K562 (cell line): ENCODE measurements around the gene PDLIM7. TPM values are rescaled to one million over a fixed set of nuclear protein-coding genes. Genes with fewer than 3 reads are reported as not detected.

Experiments
- polyA plus RNA-seq, 8 experiments: library from polyadenylated mRNA; depleted of rRNA in 4 of 8; stranded (reverse) in 5 of 8; unstranded in 3 of 8; fragments of >200 nt; fragmentation: Nextera tagmentation in 2 of 8; fragmentation: Illumina TruSeq in 1 of 8; extraction: Ambion mirVana in 2 of 8; extraction: Trizol in 1 of 8; gene quantifications; 2 replicates each; pipeline versions ENCODE4 v1.2.1 to v1.2.3, GENCODE V29; 2011 to 2014; ENCODE audit warnings: inconsistent platforms in 1 of 8, missing spikeins in 1 of 8
- total RNA-seq, 7 experiments: library from RNA; depleted of rRNA in 6 of 7; stranded (reverse); fragments of >200 nt in 6 of 7; fragmentation: Illumina TruSeq in 2 of 7; extraction: Trizol in 2 of 7; gene quantifications; 2 replicates each; pipeline versions ENCODE4 v1.2.1 to v1.2.3, GENCODE V29; 2011 to 2021; ENCODE audit warnings: low replicate concordance in 1 of 7
- TF ChIP-seq, protein P1 (sequence below): fragments of 200-600 bp; sonication (generic); IDR thresholded peaks from one replicate; pipeline ENCODE4 v1.6.1; 2012; ENCODE audit warnings: mild to moderate bottlenecking, low read depth, low read length, inconsistent platforms

PDLIM7 gene
- total and polyA plus RNA-seq, 9 of the 15 experiments (the other 6 are each of a cell fraction or from before 2014, with no cell fraction given): 2.1 to 124 (median 32.6) TPM

DNA sequence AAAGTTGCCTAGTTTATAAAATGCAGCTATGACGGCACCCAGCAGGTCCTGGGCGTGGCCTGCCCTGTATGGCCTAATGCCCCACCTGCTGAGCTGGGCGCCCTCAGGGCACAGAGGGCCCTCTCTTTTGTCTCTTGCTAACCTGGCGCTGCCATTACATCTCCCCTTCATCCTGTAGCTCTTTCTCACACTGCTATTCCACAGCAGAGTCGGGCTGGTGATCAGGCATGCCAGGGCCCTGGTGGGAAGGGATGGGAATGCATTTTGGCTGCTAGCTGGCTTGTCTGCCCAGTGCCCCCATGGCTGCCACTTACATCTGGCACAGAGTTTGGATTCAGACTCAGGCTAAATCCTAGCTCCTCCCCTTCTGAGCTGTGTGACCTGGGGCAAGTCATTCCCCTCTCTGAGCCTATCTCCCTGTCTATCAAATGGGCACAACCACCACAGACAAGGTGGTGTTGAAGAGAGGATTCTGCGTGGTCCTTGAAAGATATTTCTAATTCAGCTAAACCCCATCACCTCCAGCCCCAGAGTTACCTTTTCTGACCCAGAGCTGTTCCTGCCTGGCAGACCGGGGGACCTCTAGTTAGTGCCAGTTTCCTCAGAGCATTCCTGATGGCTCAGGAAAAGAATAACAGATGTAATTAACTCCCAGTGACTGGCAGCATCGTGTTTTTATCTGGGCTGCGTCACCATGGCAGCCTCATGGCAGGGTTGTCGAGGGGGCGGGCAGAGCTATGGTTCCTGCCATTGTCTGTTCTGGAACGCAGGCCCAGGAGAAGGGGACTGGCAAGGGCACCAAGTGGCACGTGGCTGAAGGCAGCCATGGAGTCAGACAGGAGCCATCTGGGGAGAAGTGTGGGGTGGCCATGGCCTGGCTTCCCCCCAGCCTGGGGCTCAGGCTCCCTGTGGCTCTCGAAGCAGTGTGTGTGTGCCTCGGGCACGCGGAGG lies 44.4 kb downstream of the PDLIM7 start (continued):
- TF ChIP-seq, protein P1, sequence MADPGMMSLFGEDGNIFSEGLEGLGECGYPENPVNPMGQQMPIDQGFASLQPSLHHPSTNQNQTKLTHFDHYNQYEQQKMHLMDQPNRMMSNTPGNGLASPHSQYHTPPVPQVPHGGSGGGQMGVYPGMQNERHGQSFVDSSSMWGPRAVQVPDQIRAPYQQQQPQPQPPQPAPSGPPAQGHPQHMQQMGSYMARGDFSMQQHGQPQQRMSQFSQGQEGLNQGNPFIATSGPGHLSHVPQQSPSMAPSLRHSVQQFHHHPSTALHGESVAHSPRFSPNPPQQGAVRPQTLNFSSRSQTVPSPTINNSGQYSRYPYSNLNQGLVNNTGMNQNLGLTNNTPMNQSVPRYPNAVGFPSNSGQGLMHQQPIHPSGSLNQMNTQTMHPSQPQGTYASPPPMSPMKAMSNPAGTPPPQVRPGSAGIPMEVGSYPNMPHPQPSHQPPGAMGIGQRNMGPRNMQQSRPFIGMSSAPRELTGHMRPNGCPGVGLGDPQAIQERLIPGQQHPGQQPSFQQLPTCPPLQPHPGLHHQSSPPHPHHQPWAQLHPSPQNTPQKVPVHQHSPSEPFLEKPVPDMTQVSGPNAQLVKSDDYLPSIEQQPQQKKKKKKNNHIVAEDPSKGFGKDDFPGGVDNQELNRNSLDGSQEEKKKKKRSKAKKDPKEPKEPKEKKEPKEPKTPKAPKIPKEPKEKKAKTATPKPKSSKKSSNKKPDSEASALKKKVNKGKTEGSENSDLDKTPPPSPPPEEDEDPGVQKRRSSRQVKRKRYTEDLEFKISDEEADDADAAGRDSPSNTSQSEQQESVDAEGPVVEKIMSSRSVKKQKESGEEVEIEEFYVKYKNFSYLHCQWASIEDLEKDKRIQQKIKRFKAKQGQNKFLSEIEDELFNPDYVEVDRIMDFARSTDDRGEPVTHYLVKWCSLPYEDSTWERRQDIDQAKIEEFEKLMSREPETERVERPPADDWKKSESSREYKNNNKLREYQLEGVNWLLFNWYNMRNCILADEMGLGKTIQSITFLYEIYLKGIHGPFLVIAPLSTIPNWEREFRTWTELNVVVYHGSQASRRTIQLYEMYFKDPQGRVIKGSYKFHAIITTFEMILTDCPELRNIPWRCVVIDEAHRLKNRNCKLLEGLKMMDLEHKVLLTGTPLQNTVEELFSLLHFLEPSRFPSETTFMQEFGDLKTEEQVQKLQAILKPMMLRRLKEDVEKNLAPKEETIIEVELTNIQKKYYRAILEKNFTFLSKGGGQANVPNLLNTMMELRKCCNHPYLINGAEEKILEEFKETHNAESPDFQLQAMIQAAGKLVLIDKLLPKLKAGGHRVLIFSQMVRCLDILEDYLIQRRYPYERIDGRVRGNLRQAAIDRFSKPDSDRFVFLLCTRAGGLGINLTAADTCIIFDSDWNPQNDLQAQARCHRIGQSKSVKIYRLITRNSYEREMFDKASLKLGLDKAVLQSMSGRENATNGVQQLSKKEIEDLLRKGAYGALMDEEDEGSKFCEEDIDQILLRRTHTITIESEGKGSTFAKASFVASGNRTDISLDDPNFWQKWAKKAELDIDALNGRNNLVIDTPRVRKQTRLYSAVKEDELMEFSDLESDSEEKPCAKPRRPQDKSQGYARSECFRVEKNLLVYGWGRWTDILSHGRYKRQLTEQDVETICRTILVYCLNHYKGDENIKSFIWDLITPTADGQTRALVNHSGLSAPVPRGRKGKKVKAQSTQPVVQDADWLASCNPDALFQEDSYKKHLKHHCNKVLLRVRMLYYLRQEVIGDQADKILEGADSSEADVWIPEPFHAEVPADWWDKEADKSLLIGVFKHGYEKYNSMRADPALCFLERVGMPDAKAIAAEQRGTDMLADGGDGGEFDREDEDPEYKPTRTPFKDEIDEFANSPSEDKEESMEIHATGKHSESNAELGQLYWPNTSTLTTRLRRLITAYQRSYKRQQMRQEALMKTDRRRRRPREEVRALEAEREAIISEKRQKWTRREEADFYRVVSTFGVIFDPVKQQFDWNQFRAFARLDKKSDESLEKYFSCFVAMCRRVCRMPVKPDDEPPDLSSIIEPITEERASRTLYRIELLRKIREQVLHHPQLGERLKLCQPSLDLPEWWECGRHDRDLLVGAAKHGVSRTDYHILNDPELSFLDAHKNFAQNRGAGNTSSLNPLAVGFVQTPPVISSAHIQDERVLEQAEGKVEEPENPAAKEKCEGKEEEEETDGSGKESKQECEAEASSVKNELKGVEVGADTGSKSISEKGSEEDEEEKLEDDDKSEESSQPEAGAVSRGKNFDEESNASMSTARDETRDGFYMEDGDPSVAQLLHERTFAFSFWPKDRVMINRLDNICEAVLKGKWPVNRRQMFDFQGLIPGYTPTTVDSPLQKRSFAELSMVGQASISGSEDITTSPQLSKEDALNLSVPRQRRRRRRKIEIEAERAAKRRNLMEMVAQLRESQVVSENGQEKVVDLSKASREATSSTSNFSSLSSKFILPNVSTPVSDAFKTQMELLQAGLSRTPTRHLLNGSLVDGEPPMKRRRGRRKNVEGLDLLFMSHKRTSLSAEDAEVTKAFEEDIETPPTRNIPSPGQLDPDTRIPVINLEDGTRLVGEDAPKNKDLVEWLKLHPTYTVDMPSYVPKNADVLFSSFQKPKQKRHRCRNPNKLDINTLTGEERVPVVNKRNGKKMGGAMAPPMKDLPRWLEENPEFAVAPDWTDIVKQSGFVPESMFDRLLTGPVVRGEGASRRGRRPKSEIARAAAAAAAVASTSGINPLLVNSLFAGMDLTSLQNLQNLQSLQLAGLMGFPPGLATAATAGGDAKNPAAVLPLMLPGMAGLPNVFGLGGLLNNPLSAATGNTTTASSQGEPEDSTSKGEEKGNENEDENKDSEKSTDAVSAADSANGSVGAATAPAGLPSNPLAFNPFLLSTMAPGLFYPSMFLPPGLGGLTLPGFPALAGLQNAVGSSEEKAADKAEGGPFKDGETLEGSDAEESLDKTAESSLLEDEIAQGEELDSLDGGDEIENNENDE: no peak
